ENCODE data around the gene KRTAP10-6.
"Not testable (repeated sequence)": the region's sequence is repeated elsewhere in the genome, so short reads cannot be mapped to it uniquely, and the experiment has no call there.

The KRTAP10-6 gene

GRCh38 chr21:44580231-44580821, 12.0 kb downstream of the KRTAP10-6 start, which contains the start of gene KRTAP10-5:
Gene KRTAP10-5 (minus strand): TSS chr21:44580604. CDS start chr21:44580578, 26 bp downstream.
- not testable (repeated sequence) for H2BK120ac ChIP-seq (ENCODE audit: low read depth, low read length); H2AFZ ChIP-seq (ENCODE audit: low read depth, low read length); H3K27ac ChIP-seq (ENCODE audit: low read length, poor library complexity, severe bottlenecking); H3K9ac ChIP-seq (ENCODE audit: low read length); H4K91ac ChIP-seq (ENCODE audit: low read length); H3K23ac ChIP-seq (ENCODE audit: low read length in 2 of 2); DNase-seq; H3K4me2 ChIP-seq (ENCODE audit: low read length, poor library complexity, severe bottlenecking); H3K79me1 ChIP-seq (replicated peaks; ENCODE audit: low read length, poor library complexity, severe bottlenecking); H3K14ac ChIP-seq (ENCODE audit: low read length in 2 of 2); H2BK5ac ChIP-seq (ENCODE audit: low read depth, low read length, poor library complexity, severe bottlenecking); H2AK5ac ChIP-seq (ENCODE audit: low read length, severe bottlenecking); H3K4me1 ChIP-seq (ENCODE audit: control insufficient read depth, insufficient read depth, low read depth, low read length); H3K18ac ChIP-seq (ENCODE audit: low read depth in 1 of 2, low read length in 2 of 2); H3K4ac ChIP-seq (ENCODE audit: low read depth in 1 of 2, low read length in 2 of 2); H2BK12ac ChIP-seq (ENCODE audit: low read length in 2 of 2); H4K8ac ChIP-seq (ENCODE audit: low read length); H2BK15ac ChIP-seq (ENCODE audit: low read depth, poor library complexity, severe bottlenecking); H3K36me3 ChIP-seq (ENCODE audit: control insufficient read depth in 1 of 2, insufficient read depth in 2 of 2, low read depth in 1 of 2, low read length in 2 of 2); H3K27me3 ChIP-seq (ENCODE audit: control insufficient read depth in 1 of 2, insufficient read depth in 1 of 2, low read length in 2 of 2)
- 75% methylated on average over 19 of the region's 19 CpGs for WGBS
- Histone ChIP-seq H3K9me3 (ENCODE audit: control insufficient read depth, low read length) (peaks cover 35% of the 10 kb centered on the region), H3K4me3 (ENCODE audit: insufficient read depth in 1 of 2, low read depth in 1 of 2, low read length in 2 of 2) (peak within 1 kb of the TSS in 1 of 2 experiments; percentile 21)

- no peak overlapping the region for H4K91ac ChIP-seq (ENCODE audit: low read length)
- H3K4me1 ChIP-seq (ENCODE audit: control insufficient read depth, insufficient read depth, low read depth, low read length), result no peaks in the 10 kb centered on the region
- H2AFZ ChIP-seq (ENCODE audit: low read depth, low read length), result no peak overlapping the region
- no peak overlapping the region for H3K14ac ChIP-seq (ENCODE audit: low read length in 2 of 2)
- H3K4me2 ChIP-seq (ENCODE audit: low read length, poor library complexity, severe bottlenecking), result no peak overlapping the region
- 85% methylated on average over 7 of the region's 7 CpGs for WGBS
- H3K23ac ChIP-seq (ENCODE audit: low read length in 2 of 2), result no peak overlapping the region
- H3K79me1 ChIP-seq (replicated peaks; ENCODE audit: low read length, poor library complexity, severe bottlenecking), result no peaks in the 10 kb centered on the region
- H2BK12ac ChIP-seq (ENCODE audit: low read length in 2 of 2), result no peak overlapping the region
- no peak overlapping the region for H3K9ac ChIP-seq (ENCODE audit: low read length)
- no peak overlapping the region for H2BK15ac ChIP-seq (ENCODE audit: low read depth, poor library complexity, severe bottlenecking)
- H3K27me3 ChIP-seq (ENCODE audit: control insufficient read depth in 1 of 2, insufficient read depth in 1 of 2, low read length in 2 of 2), result no peaks in the 10 kb centered on the region
- no peak overlapping the region for H3K18ac ChIP-seq (ENCODE audit: low read depth in 1 of 2, low read length in 2 of 2)
- no peak overlapping the region for H3K4me3 ChIP-seq (ENCODE audit: insufficient read depth in 1 of 2, low read depth in 1 of 2, low read length in 2 of 2)
- H3K4ac ChIP-seq (ENCODE audit: low read depth in 1 of 2, low read length in 2 of 2), result no peak overlapping the region
- no peak overlapping the region for H2AK5ac ChIP-seq (ENCODE audit: low read length, severe bottlenecking)
- no peak overlapping the region for H3K27ac ChIP-seq (ENCODE audit: low read length, poor library complexity, severe bottlenecking)
- peaks cover 34% of the 10 kb centered on the region for H3K9me3 ChIP-seq (ENCODE audit: control insufficient read depth, low read length)
- H3K36me3 ChIP-seq (ENCODE audit: control insufficient read depth in 1 of 2, insufficient read depth in 2 of 2, low read depth in 1 of 2, low read length in 2 of 2), result no peaks in the 10 kb centered on the region
- no peak overlapping the region for H2BK5ac ChIP-seq (ENCODE audit: low read depth, low read length, poor library complexity, severe bottlenecking)
- H2BK120ac ChIP-seq (ENCODE audit: low read depth, low read length), result no peak overlapping the region
- no peak for DNase-seq
- no peak overlapping the region for H4K8ac ChIP-seq (ENCODE audit: low read length)
Observed at GRCh38 chr21:44579833-44580144, 12.5 kb downstream of the KRTAP10-6 start.

- no peak overlapping the region for H3K23ac ChIP-seq (ENCODE audit: low read length in 2 of 2)
- H3K14ac ChIP-seq (ENCODE audit: low read length in 2 of 2), result no peak overlapping the region
- H3K79me1 ChIP-seq (replicated peaks; ENCODE audit: low read length, poor library complexity, severe bottlenecking), result no peaks in the 10 kb centered on the region
- no peak for DNase-seq
- H3K18ac ChIP-seq (ENCODE audit: low read depth in 1 of 2, low read length in 2 of 2), result no peak overlapping the region
- no peak overlapping the region for H2BK120ac ChIP-seq (ENCODE audit: low read depth, low read length)
- H4K91ac ChIP-seq (ENCODE audit: low read length), result no peak overlapping the region
- no peak overlapping the region for H4K8ac ChIP-seq (ENCODE audit: low read length)
- no peak overlapping the region for H3K4me3 ChIP-seq (ENCODE audit: insufficient read depth in 1 of 2, low read depth in 1 of 2, low read length in 2 of 2)
- H3K27me3 ChIP-seq (ENCODE audit: control insufficient read depth in 1 of 2, insufficient read depth in 1 of 2, low read length in 2 of 2), result no peaks in the 10 kb centered on the region
- H3K4ac ChIP-seq (ENCODE audit: low read depth in 1 of 2, low read length in 2 of 2), result no peak overlapping the region
- no peak overlapping the region for H2BK5ac ChIP-seq (ENCODE audit: low read depth, low read length, poor library complexity, severe bottlenecking)
- H3K4me1 ChIP-seq (ENCODE audit: control insufficient read depth, insufficient read depth, low read depth, low read length), result no peaks in the 10 kb centered on the region
- no peak overlapping the region for H3K27ac ChIP-seq (ENCODE audit: low read length, poor library complexity, severe bottlenecking)
- 77% methylated on average over 22 of the region's 22 CpGs for WGBS
- peaks cover 34% of the 10 kb centered on the region for H3K9me3 ChIP-seq (ENCODE audit: control insufficient read depth, low read length)
- H2AFZ ChIP-seq (ENCODE audit: low read depth, low read length), result no peak overlapping the region
- no peak overlapping the region for H2BK15ac ChIP-seq (ENCODE audit: low read depth, poor library complexity, severe bottlenecking)
- no peaks in the 10 kb centered on the region for H3K36me3 ChIP-seq (ENCODE audit: control insufficient read depth in 1 of 2, insufficient read depth in 2 of 2, low read depth in 1 of 2, low read length in 2 of 2)
- no peak overlapping the region for H3K4me2 ChIP-seq (ENCODE audit: low read length, poor library complexity, severe bottlenecking)
- no peak overlapping the region for H2AK5ac ChIP-seq (ENCODE audit: low read length, severe bottlenecking)
- H3K9ac ChIP-seq (ENCODE audit: low read length), result no peak overlapping the region
- H2BK12ac ChIP-seq (ENCODE audit: low read length in 2 of 2), result no peak overlapping the region
Observed at GRCh38 chr21:44579056-44579832, 13.1 kb downstream of the KRTAP10-6 start.

GRCh38 chr21:44578371-44579055, 13.8 kb downstream of the KRTAP10-6 start:
- Histone ChIP-seq H2BK5ac (ENCODE audit: low read depth, low read length, poor library complexity, severe bottlenecking) (no peak overlapping the region), H2BK12ac (ENCODE audit: low read length in 2 of 2) (no peak overlapping the region), H3K36me3 (ENCODE audit: control insufficient read depth in 1 of 2, insufficient read depth in 2 of 2, low read depth in 1 of 2, low read length in 2 of 2) (no peaks in the 10 kb centered on the region), H3K23ac (ENCODE audit: low read length in 2 of 2) (no peak overlapping the region), H3K18ac (ENCODE audit: low read depth in 1 of 2, low read length in 2 of 2) (no peak overlapping the region), H2AFZ (ENCODE audit: low read depth, low read length) (no peak overlapping the region), H3K27ac (ENCODE audit: low read length, poor library complexity, severe bottlenecking) (no peak overlapping the region), H3K79me1 (replicated peaks; ENCODE audit: low read length, poor library complexity, severe bottlenecking) (no peaks in the 10 kb centered on the region), H3K4me2 (ENCODE audit: low read length, poor library complexity, severe bottlenecking) (no peak overlapping the region), H3K9me3 (ENCODE audit: control insufficient read depth, low read length) (peaks cover 34% of the 10 kb centered on the region), H2BK15ac (ENCODE audit: low read depth, poor library complexity, severe bottlenecking) (no peak overlapping the region), H3K4ac (ENCODE audit: low read depth in 1 of 2, low read length in 2 of 2) (no peak overlapping the region), H3K9ac (ENCODE audit: low read length) (no peak overlapping the region), H4K8ac (ENCODE audit: low read length) (no peak overlapping the region), H3K27me3 (ENCODE audit: control insufficient read depth in 1 of 2, insufficient read depth in 1 of 2, low read length in 2 of 2) (no peaks in the 10 kb centered on the region), H4K91ac (ENCODE audit: low read length) (no peak overlapping the region), H3K4me3 (ENCODE audit: insufficient read depth in 1 of 2, low read depth in 1 of 2, low read length in 2 of 2) (no peak overlapping the region), H3K4me1 (ENCODE audit: control insufficient read depth, insufficient read depth, low read depth, low read length) (no peaks in the 10 kb centered on the region), H3K14ac (ENCODE audit: low read length in 2 of 2) (no peak overlapping the region), H2AK5ac (ENCODE audit: low read length, severe bottlenecking) (no peak overlapping the region), H2BK120ac (ENCODE audit: low read depth, low read length) (no peak overlapping the region)
- DNase-seq, result no peak
- WGBS, result 87% methylated on average over 17 of the region's 17 CpGs
